ENCODE data around the gene ZCCHC14.

Gene ZCCHC14

DNA sequence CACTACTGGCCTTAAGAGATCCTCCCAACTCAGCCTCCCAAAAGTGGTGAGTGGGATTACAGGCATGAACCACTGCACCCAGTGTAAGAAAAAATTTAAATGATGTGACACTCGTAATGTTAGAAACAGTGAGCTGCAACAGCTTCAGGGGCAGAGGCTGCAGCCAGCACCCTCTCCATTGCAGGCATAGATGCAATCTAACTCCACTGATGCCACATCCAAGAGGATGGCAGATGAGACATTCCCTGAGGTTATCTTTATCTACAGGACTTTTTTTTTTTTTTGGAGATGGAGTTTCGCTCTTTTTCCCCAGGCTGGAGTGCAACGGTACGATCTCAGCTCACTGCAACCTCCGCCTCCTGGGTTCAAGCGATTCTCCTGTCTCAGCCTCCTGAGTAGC, 19.9 kb downstream of the ZCCHC14 start:
- no peak for DNase-seq (ENCODE audit: low read depth)
- H3K4me3 ChIP-seq (ENCODE audit: low read length): no peak overlapping the region
- TF ChIP-seq, protein P1, sequence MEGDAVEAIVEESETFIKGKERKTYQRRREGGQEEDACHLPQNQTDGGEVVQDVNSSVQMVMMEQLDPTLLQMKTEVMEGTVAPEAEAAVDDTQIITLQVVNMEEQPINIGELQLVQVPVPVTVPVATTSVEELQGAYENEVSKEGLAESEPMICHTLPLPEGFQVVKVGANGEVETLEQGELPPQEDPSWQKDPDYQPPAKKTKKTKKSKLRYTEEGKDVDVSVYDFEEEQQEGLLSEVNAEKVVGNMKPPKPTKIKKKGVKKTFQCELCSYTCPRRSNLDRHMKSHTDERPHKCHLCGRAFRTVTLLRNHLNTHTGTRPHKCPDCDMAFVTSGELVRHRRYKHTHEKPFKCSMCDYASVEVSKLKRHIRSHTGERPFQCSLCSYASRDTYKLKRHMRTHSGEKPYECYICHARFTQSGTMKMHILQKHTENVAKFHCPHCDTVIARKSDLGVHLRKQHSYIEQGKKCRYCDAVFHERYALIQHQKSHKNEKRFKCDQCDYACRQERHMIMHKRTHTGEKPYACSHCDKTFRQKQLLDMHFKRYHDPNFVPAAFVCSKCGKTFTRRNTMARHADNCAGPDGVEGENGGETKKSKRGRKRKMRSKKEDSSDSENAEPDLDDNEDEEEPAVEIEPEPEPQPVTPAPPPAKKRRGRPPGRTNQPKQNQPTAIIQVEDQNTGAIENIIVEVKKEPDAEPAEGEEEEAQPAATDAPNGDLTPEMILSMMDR (conservative IDR thresholded peaks at IDR 0.05; ENCODE audit: low read depth, low read length): no peak

DNA sequence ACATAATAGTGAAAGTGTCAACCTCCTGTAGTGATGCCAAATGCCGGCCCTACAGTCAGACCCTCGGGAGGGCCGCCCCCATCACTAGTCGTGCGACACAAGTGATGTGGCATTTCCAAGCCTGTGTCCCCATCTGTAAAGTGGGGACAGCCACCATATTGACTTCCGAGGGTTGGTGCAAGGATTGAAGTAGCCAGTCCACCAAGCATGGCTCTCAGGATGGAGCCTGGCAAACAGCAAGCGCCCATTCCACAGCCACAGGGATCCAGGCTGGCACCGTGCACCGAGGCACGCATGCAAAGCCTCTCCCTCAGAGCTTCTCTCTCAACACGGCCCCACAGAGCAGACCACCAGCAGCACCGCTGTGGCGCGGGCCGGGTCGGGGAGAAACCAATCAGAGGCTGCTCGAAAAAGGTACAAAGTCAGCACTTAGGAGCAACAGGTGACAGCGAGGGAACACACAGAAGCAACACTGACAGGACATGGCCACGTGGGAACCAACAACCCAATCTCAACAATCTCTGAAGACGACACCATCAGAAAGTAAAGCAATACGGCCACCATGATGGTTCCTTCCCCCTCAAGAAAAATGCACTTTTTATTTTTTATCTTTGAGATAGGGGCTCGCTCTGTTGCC, 20.6 kb downstream of the ZCCHC14 start:
- no peak for DNase-seq (ENCODE audit: low read depth)
- no peak overlapping the region for H3K4me3 ChIP-seq (ENCODE audit: low read length)
- TF ChIP-seq, protein P1 (conservative IDR thresholded peaks at IDR 0.05; ENCODE audit: low read depth, low read length): no peak

DNA sequence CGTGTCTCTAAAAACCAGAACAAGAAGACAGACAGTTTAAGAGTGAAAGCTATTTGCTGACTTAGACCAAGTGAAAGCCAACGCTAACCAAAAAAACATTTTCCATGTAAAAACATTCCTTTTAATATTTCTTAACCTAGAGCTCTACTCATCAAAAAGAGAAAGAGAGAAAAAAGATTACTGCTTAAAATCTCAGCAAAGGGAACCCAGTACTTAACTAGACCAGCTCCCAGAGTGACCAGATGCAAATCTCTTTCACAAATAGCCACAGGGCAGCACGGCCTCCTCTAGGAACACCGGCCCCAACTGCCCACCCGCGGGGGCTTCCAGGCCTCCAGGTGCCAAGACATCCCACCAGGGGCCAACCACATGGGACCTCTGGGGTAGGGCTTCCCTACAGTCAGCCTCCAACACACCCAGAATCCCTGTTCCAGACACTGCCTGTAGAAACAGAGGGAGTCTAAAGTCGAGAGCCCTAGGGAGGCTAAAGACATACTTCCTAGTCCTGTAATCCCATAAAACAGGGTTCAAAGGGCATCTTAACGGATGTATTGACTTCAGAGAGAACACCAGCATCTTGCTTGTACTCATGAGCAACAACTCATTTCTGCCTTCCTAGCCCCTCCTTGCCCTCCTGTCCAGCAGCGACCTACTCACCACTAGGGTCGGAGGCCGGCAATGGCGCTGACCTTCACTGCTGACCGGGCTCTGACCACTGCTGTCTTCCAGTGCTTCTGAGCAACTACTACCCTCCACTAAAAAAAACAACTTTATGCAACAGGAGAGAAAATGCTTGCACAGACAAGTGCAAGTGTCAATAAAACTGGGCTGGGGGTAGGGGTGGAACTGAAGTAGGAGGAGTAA, 21.3 kb downstream of the ZCCHC14 start:
- H3K4me3 ChIP-seq (ENCODE audit: low read length): no peak overlapping the region
- TF ChIP-seq, protein P1 (conservative IDR thresholded peaks at IDR 0.05; ENCODE audit: low read depth, low read length): no peak
- no peak for DNase-seq (ENCODE audit: low read depth)

DNA sequence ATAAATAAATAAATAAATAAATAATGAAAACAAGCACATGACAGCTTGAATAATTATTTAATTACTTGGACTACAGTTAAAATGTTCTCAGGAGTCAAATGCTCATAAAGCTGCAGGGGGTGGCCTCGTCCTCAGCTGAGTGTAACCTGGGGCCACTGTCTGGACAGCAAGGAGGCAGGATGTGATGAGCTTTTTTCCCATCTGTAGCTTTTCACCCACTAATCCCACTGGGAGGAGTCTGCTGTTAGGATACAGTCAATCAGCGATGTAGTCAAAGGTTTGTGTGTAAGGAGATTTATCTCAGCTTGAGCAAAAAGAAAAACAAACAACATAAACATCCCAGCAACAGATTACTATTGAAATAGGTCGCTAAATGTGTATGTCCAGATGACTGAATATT, 22.5 kb downstream of the ZCCHC14 start:
- no peak overlapping the region for H3K4me3 ChIP-seq (ENCODE audit: low read length)
- TF ChIP-seq, protein P1 (conservative IDR thresholded peaks at IDR 0.05; ENCODE audit: low read depth, low read length): no peak
- no peak for DNase-seq (ENCODE audit: low read depth)

DNA sequence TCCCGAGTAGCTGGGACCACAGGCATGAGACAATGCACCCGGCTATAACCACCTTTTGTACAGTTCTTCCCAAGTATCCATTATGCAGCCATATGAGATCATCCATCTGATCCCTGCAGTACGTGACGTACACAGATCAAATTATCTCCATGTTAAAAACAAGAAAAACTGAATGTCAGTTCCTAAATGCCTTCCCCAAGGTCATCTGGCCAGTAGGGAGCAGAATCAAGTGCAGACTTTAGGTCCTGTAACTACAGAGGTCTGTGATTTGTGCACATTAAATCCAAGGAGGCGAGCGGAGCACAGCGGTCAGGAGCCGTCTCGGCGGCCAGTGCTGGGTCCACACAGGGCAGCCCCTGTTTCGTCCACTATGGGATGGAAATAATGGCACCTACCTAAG, 23.7 kb downstream of the ZCCHC14 start:
- TF ChIP-seq, protein P1 (conservative IDR thresholded peaks at IDR 0.05; ENCODE audit: low read depth, low read length): no peak
- no peak for DNase-seq (ENCODE audit: low read depth)
- H3K4me3 ChIP-seq (ENCODE audit: low read length): no peak overlapping the region

DNA sequence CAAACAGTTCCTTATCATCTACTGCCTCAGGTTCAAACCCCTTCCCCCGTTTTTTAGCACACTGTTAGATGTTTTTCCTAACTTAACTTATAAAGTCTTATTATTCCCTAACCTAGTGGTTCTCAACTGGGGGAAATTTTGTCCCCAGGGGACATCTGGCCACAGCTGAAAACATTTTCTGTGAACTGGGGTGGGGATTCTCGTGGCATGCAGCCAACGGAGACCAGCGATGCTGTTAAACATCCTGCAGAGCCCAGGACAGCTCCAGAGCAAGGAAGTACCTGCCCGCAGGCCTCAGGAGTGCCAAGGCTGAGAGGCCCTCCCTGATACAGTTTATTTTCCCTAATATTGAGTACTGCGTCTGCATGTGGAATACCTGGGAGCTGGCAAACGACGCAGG, 24.3 kb downstream of the ZCCHC14 start:
- no peak overlapping the region for H3K4me3 ChIP-seq (ENCODE audit: low read length)
- TF ChIP-seq, protein P1 (conservative IDR thresholded peaks at IDR 0.05; ENCODE audit: low read depth, low read length): no peak
- DNase-seq (ENCODE audit: low read depth): no peak

Data from retinal pigment epithelial cell (primary cell).